GM18951 (cell line): Measurements from ENCODE around the gene TMCO4.

Experiments
- POLR2A ChIP-seq: IDR thresholded peaks from 4 replicates; pipeline ENCODE4 v1.6.1; 2011; ENCODE audit warnings: mild to moderate bottlenecking; ENCODE audit not compliant: insufficient read length, insufficient read depth; ENCODE audit errors: extremely low read depth
- in situ Hi-C: fragments of 300-500 bp; cut with MboI; formaldehyde crosslinking; loops from one replicate; pipeline ENCODE4 v1.12.0; 2022; ENCODE audit warnings: low sequenced_read_pairs, mixed read lengths, inconsistent platforms; ENCODE audit not compliant: unreplicated experiment

Gene TMCO4

GRCh38 chr1:19762175-19762779, 37.4 kb downstream of the TMCO4 start:
- in situ Hi-C loops: no loop called here
- no peak for TF ChIP-seq POLR2A

DNA sequence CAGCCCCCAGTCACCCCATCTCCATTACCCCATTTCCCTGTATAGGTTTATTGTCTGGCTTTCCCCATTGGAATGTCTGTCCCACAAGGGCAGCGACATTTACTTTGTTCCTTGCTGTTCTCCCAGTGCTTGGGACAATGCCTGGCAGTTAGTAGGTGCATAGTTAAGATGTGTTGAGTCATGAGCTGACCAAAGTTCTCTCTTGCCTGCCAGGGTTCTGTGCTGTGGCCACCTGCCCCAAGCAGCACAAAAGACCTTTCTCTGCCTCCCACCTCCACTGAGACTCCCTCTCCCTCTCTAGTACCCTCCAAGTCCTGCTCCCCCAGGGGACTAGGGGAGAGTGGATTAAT, 40.0 kb downstream of the TMCO4 start:
- TF ChIP-seq POLR2A: no peak
- in situ Hi-C loops: no loop called here

- in situ Hi-C loops: no loop called here
- TF ChIP-seq POLR2A: no peak
Observed at GRCh38 chr1:19758227-19758830, 41.4 kb downstream of the TMCO4 start.

DNA sequence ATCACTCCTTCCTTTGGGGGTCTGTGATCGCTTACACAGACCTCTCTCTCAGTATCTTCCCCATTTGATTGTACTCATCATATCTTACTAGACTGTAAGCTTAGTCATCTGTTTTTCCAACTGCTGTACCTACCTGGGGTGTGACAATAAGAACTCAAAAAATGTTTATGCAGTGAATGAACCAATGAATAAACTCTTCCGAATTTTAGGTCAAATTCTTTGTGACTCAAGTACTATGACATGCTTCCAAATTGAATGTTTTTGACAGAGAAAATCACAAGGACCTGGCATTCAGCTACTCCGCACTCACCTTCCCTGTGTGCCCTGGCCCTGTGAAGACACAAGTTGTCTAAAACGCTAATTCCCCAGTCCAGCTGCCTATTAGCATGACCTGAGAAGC, 42.1 kb downstream of the TMCO4 start:
- in situ Hi-C loops: no loop called here
- TF ChIP-seq POLR2A: no peak

DNA sequence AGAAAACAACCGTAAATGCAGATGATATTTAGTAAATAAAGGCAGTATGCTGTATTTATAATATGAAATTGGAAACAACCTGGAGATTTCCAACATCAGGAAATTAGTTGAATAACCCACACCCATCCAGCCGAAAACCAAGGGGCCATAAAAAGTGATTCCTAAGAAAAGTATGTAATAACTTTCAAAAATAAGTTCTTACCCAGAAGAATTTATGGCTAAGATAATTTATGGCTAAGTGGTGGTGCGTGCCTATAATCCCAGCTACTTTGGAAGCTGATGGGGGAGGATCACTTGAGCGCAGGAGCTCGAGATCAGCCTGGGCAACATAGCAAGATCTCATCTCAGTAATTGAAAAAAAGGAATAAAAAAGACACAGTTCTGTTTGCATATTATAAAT, 43.2 kb downstream of the TMCO4 start:
- in situ Hi-C loops: no loop called here
- no peak for TF ChIP-seq POLR2A

DNA sequence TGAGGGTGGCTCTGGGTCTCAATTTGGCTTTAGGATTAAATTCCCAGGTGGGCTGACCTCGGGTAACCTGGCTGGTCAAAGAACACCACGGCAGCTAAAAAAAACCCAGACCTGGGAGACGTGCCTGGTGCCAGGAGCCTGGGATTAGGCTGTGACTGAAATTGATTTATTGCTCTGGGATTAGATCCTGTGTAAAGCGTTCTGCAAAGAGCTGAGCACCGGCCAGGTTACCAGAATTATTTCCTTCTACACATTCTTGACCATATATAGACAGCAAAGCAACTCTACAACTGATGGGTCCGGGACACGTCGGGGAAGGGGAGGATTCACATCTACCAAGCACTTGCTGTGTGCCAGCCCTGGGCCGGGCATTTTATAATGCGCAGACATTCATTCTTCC, 45.2 kb downstream of the TMCO4 start:
- TF ChIP-seq POLR2A: no peak
- in situ Hi-C loops: no loop called here

DNA sequence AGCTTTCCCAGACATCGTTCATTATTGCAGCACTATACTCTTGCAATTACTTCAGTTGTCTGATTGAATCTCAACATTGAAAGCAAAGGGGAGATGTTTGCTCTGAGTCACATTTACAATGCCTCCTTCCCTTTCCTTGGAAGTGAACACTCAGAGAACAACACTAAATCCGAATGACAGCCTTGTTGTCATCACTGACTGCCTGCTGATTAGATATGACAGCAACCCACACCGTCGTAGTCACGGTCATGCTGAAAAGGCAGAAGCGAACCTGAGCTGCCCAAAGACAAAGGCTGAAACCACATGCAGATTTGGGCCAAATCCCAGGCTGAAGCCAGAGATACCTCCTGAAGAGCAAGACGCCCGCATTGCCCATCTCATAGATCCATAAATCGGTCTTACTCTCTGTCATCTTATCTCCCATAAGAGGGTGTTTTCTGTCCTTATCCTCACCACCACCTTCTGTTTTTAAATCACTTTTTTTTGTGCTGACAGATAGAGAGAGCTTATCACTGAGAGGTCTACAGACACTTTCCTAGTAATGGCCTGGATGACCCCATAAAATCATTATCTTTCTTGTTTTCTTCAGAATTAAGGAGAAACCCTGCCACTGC, 47.5 kb downstream of the TMCO4 start:
- TF ChIP-seq POLR2A: no peak
- in situ Hi-C loops: no loop called here

GRCh38 chr1:19750882-19751276, 48.8 kb downstream of the TMCO4 start:
- in situ Hi-C loops: no loop called here
- TF ChIP-seq POLR2A: no peak

DNA sequence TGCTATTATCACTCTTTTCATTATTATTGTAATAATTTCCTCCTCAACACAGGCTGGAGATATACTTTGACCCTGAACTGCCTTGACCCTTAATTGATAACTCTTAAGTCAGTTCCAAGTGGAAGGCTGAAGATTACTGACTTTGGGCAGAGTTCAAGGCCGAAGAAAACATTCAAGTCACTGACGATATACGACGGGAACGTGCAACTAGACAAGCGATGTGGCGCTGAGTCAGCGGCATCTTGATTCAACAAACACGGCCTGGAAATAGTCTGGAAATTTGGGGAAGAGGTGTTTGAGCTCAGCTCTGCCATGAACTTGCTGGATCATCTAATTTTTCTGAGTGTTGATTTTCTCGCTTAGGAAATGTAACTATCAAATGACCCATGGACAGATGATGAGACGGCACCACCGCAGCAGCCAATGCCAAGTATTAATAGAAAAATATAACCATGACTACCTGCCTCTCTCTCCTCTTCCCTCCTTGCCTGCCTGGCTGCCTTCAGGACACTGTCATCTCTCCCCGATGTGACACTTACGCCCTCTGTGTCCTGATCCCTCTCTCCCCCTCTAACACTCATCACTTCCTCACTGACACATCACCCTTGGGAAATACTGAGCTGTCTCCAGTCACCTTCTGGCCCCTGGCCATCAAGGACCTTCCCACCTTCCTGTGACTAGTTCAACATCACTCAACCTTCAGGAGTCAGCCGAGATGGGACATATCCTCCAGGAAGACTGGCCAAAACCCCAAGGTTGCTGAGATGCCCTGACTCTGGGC, 49.4 kb downstream of the TMCO4 start:
- in situ Hi-C loops: no loop called here
- TF ChIP-seq POLR2A: no peak

DNA sequence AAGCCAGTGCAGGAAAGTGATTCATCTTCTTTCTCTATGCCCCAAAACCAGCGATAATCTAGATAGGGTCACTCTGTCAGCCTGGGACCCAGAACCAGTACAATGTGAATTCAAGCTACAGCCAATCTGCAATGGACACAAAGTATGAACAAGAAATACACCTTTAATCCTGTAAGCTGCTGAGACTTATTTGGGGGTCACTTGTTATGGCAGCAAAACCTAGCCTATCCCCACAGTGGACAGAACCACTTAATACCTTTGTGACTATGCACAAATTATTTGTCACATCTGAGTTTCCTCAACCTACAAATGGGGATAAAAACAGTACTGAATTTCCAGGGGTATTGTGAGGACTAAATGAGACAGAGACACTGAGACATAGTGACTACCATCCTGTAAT, 50.0 kb downstream of the TMCO4 start:
- TF ChIP-seq POLR2A: no peak
- in situ Hi-C loops: no loop called here

- in situ Hi-C loops: no loop called here
- no peak for TF ChIP-seq POLR2A
Observed at GRCh38 chr1:19747761-19748160, 52.0 kb downstream of the TMCO4 start.

GRCh38 chr1:19744886-19745285, 54.8 kb downstream of the TMCO4 start:
- no peak for TF ChIP-seq POLR2A
- in situ Hi-C loops: no loop called here

DNA sequence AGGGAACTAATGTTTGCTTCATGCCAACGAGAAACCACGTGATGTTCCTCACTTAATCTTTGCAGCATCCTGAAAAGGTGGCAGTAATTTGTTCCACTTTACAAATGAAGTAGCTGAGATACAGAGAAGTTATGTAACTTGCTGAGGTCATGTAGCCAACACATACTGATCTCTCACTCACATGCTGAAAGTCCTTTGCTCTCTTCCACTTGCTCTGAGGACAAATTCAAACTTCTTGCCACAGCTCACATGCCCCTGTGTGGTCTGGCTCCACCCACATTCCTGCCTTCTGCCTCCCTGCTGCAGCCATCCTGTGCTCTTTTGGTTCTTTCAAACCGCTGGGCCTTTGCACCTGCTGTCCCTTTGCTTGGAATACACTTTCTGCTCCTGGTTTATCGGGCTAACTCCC, 55.4 kb downstream of the TMCO4 start:
- in situ Hi-C loops: no loop called here
- no peak for TF ChIP-seq POLR2A

DNA sequence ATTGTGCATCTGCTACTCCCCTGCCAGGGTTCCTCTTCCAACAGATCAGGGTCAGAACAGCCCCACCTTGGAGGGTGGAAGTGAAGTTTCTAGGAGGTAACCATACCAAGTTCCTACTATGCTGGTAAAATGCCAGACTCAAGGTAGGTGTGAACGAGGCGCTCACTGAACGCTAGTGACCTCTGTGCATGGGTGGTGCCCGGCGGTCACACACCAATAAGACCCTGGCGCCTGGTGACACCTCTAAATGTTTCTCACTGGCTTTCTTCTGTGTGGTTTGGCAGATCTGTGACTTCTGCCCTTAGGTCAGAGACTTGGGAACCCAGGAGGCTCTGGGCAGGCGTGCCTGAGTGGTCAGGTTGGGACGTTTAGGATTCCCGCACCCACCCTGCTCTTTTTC, 55.9 kb downstream of the TMCO4 start:
- in situ Hi-C loops: no loop called here

More for the DNA sequence above, 55.9 kb downstream of the TMCO4 start:
- no peak for TF ChIP-seq POLR2A
